ENCODE results near the gene IL17RD. TPM values are rescaled to one million over a fixed set of nuclear protein-coding genes. Genes with fewer than 3 reads are reported as not detected.

The IL17RD gene
- total and polyA plus RNA-seq, 2 experiments from 2014 or later = 10.7 to 104 TPM

DNA sequence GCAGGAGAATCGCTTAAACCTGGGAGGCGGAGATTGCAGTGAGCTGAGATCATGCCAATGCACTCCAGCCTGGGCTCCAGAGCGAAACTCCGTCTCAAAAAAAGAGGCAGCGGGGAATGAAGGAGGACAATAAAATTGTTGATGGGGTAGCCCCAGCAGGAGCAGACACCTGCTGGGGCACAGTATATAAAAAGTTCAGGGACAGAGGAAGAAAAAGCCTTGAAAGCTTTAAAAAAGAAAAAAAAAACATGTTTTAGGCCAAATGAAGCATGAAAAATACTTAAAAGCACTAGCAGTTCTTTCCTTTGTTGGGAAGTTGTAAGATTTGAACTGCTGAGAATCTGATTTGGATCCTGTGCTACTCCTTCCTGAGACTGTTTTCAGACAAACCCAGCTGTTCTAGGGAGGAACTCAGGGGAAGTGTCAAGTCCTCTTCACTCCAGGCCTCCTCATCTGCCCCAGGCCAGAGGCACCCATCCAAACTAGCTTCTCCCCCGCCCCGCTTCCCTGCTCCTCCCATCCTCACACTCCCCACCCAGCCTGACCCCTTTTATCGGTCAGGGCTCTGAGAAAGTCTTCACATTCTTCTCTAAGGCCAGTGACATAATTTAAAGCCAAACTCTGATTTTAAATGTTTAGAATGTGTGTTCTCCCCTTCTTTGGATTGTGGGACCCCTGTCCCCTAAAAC, 4.9 kb downstream of the IL17RD start (continued):
- TF ChIP-seq, protein P1, sequence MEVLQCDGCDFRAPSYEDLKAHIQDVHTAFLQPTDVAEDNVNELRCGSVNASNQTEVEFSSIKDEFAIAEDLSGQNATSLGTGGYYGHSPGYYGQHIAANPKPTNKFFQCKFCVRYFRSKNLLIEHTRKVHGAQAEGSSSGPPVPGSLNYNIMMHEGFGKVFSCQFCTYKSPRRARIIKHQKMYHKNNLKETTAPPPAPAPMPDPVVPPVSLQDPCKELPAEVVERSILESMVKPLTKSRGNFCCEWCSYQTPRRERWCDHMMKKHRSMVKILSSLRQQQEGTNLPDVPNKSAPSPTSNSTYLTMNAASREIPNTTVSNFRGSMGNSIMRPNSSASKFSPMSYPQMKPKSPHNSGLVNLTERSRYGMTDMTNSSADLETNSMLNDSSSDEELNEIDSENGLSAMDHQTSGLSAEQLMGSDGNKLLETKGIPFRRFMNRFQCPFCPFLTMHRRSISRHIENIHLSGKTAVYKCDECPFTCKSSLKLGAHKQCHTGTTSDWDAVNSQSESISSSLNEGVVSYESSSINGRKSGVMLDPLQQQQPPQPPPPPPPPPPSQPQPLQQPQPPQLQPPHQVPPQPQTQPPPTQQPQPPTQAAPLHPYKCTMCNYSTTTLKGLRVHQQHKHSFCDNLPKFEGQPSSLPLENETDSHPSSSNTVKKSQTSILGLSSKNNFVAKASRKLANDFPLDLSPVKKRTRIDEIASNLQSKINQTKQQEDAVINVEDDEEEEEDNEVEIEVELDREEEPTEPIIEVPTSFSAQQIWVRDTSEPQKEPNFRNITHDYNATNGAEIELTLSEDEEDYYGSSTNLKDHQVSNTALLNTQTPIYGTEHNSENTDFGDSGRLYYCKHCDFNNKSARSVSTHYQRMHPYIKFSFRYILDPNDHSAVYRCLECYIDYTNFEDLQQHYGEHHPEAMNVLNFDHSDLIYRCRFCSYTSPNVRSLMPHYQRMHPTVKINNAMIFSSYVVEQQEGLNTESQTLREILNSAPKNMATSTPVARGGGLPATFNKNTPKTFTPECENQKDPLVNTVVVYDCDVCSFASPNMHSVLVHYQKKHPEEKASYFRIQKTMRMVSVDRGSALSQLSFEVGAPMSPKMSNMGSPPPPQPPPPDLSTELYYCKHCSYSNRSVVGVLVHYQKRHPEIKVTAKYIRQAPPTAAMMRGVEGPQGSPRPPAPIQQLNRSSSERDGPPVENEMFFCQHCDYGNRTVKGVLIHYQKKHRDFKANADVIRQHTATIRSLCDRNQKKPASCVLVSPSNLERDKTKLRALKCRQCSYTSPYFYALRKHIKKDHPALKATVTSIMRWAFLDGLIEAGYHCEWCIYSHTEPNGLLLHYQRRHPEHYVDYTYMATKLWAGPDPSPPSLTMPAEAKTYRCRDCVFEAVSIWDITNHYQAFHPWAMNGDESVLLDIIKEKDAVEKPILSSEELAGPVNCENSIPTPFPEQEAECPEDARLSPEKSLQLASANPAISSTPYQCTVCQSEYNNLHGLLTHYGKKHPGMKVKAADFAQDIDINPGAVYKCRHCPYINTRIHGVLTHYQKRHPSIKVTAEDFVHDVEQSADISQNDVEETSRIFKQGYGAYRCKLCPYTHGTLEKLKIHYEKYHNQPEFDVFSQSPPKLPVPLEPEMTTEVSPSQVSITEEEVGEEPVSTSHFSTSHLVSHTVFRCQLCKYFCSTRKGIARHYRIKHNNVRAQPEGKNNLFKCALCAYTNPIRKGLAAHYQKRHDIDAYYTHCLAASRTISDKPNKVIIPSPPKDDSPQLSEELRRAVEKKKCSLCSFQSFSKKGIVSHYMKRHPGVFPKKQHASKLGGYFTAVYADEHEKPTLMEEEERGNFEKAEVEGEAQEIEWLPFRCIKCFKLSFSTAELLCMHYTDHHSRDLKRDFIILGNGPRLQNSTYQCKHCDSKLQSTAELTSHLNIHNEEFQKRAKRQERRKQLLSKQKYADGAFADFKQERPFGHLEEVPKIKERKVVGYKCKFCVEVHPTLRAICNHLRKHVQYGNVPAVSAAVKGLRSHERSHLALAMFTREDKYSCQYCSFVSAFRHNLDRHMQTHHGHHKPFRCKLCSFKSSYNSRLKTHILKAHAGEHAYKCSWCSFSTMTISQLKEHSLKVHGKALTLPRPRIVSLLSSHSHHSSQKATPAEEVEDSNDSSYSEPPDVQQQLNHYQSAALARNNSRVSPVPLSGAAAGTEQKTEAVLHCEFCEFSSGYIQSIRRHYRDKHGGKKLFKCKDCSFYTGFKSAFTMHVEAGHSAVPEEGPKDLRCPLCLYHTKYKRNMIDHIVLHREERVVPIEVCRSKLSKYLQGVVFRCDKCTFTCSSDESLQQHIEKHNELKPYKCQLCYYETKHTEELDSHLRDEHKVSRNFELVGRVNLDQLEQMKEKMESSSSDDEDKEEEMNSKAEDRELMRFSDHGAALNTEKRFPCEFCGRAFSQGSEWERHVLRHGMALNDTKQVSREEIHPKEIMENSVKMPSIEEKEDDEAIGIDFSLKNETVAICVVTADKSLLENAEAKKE (CRISPR knock-in tag; IDR thresholded peaks at IDR 0.05) = no peak
- TF ChIP-seq, protein P2, sequence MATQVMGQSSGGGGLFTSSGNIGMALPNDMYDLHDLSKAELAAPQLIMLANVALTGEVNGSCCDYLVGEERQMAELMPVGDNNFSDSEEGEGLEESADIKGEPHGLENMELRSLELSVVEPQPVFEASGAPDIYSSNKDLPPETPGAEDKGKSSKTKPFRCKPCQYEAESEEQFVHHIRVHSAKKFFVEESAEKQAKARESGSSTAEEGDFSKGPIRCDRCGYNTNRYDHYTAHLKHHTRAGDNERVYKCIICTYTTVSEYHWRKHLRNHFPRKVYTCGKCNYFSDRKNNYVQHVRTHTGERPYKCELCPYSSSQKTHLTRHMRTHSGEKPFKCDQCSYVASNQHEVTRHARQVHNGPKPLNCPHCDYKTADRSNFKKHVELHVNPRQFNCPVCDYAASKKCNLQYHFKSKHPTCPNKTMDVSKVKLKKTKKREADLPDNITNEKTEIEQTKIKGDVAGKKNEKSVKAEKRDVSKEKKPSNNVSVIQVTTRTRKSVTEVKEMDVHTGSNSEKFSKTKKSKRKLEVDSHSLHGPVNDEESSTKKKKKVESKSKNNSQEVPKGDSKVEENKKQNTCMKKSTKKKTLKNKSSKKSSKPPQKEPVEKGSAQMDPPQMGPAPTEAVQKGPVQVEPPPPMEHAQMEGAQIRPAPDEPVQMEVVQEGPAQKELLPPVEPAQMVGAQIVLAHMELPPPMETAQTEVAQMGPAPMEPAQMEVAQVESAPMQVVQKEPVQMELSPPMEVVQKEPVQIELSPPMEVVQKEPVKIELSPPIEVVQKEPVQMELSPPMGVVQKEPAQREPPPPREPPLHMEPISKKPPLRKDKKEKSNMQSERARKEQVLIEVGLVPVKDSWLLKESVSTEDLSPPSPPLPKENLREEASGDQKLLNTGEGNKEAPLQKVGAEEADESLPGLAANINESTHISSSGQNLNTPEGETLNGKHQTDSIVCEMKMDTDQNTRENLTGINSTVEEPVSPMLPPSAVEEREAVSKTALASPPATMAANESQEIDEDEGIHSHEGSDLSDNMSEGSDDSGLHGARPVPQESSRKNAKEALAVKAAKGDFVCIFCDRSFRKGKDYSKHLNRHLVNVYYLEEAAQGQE (IDR thresholded peaks at IDR 0.05; ENCODE audit: unreplicated experiment) = no peak
- TF ChIP-seq STAT1 (IDR thresholded peaks at IDR 0.05; ENCODE audit: unreplicated experiment) = no peak
